Posterior vena cava (tissue), 2 donors: Measurements from ENCODE around the gene ADAM19. TPM values are rescaled to one million over a fixed set of nuclear protein-coding genes. Genes with fewer than 3 reads are reported as not detected.

Experiments used
- DNase-seq: peaks from one replicate; pipeline ENCODE4 v3.0.0-alpha.2; 2020; ENCODE audit warnings: low spot score
- intact Hi-C, 2 donors: fragments of 100-400 bp; cut with DNase I; formaldehyde crosslinking; loops; one replicate each; pipeline versions ENCODE4 v1.14.1 to v1.14.2; 2022 to 2023
- total RNA-seq, 2 donors: library from RNA; stranded (reverse); fragmentation: NEBNext Ultra II Directional; extraction: Animal tissue kit (Norgen Biotek cat#: 25700); gene quantifications; one replicate each; pipeline ENCODE4 v1.2.1, GENCODE V29; 2021
- donor health status: DM: yes; HTN: yes; CAD: no.
- donor health status: DM: yes; HTN: yes; CAD: no.

Gene ADAM19
- total RNA-seq, 2 donors from 2014 or later, result 37.0 to 47.0 TPM

DNA sequence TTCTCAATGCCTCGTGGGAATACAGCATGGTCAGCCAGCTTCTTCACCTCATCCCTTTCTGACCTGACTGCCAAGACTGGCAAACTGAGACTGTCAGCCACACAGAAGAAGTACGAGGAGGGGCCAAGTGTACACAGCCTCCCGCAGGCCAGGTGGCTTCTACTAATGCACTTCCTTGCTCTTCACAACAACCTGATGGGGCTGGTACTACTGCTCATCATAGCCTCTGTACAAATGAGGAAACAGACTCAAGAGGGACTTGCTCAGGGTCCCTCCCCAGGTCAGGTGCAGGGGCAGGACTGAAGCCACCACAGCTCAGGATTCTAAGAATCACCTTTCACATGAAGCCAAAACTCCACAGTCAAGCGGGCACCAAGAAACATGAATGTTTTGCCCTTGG lies 94.3 kb downstream of the ADAM19 start:
- intact Hi-C loops, result loop anchor here in 1 of 2 donors (10.0 kb wide), 1 partner anchor 234 kb away; no protein-coding TSS in a partner anchor
- no peak for DNase-seq

GRCh38 chr5:157479612-157480510 lies 95.7 kb downstream of the ADAM19 start:
- intact Hi-C loops, result loop anchor here in 1 of 2 donors (5.0 to 10.0 kb wide), 2 partner anchors 108 to 235 kb away; no protein-coding TSS in a partner anchor
- DNase-seq, result no peak

- intact Hi-C loops, result loop anchor here in 1 of 2 donors (5.0 kb wide), 1 partner anchor 107 kb away; no protein-coding TSS in a partner anchor
- no peak for DNase-seq
These were observed 96.4 kb downstream of the ADAM19 start for GRCh38 chr5:157479166-157479565.

- DNase-seq, result no peak
- intact Hi-C loops, result loop anchor here in 1 of 2 donors (5.0 kb wide), 1 partner anchor 106 kb away; no protein-coding TSS in a partner anchor
These were observed 96.8 kb downstream of the ADAM19 start for GRCh38 chr5:157478726-157479125.

- DNase-seq, result no peak
- intact Hi-C loops, result loop anchor here in 1 of 2 donors (5.0 kb wide), 1 partner anchor 106 kb away; no protein-coding TSS in a partner anchor
These were observed 97.6 kb downstream of the ADAM19 start for GRCh38 chr5:157477814-157478494.

GRCh38 chr5:157476702-157477408 lies 98.7 kb downstream of the ADAM19 start:
- DNase-seq, result no peak
- intact Hi-C loops, result loop anchor here in 1 of 2 donors (5.0 kb wide), 1 partner anchor 105 kb away; no protein-coding TSS in a partner anchor

GRCh38 chr5:157475432-157475831 lies 100.1 kb downstream of the ADAM19 start:
- intact Hi-C loops, result loop anchor here in 1 of 2 donors (5.0 kb wide), 1 partner anchor 103 kb away; no protein-coding TSS in a partner anchor
- no peak for DNase-seq

GRCh38 chr5:157473383-157474320 lies 101.9 kb downstream of the ADAM19 start:
- DNase-seq, result no peak
- intact Hi-C loops, result loop anchor here in 1 of 2 donors (5.0 kb wide), 1 partner anchor 106 kb away; no protein-coding TSS in a partner anchor

DNA sequence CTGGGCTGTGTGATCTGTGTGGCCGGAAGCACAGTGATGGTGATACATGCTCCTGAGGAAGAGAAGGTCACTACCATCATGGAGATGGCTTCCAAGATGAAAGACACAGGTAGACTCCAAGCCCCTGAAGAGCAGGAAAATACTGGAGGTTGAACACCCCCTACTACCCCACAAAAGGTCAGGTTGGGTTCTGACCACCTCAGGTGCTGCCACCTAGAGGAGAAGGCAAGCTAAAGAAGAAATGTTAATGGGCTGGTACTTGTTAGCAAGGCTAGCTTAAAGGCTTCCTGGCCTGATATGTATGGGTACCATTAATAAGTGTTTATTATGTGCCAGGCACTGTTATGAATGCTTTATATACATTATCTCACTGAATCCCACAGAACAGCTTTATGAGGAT lies 103.9 kb downstream of the ADAM19 start:
- no peak for DNase-seq
- intact Hi-C loops, result loop anchor here in 1 of 2 donors (5.0 kb wide), 1 partner anchor 104 kb away; no protein-coding TSS in a partner anchor

GRCh38 chr5:157470631-157471030 lies 104.9 kb downstream of the ADAM19 start:
- intact Hi-C loops, result loop anchor here in 1 of 2 donors (5.0 kb wide), 1 partner anchor 103 kb away; no protein-coding TSS in a partner anchor
- DNase-seq, result no peak

GRCh38 chr5:157469687-157470086 lies 105.9 kb downstream of the ADAM19 start:
- no peak for DNase-seq
- intact Hi-C loops, result loop anchor here in 1 of 2 donors (5.0 kb wide), 1 partner anchor 102 kb away; no protein-coding TSS in a partner anchor

DNA sequence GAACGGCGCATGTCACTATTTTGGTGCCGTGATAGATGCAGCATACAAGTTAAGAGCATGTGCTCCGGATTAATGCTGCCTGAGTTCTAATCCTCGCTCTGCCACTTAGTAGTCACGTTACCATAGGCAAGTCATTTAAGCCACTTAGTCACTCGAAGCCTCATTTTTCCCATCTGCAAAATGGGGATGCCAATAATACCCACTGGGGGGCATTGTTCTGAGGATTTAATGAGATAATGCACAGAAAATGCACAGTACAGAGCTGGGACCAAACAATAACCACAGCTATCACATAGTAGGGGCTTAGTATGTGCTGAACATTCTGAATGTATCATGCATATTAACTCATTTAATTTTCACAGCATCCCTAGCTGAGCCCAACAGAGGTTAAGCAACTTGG lies 106.5 kb downstream of the ADAM19 start:
- intact Hi-C loops, result no loop called here
- DNase-seq, result no peak

DNA sequence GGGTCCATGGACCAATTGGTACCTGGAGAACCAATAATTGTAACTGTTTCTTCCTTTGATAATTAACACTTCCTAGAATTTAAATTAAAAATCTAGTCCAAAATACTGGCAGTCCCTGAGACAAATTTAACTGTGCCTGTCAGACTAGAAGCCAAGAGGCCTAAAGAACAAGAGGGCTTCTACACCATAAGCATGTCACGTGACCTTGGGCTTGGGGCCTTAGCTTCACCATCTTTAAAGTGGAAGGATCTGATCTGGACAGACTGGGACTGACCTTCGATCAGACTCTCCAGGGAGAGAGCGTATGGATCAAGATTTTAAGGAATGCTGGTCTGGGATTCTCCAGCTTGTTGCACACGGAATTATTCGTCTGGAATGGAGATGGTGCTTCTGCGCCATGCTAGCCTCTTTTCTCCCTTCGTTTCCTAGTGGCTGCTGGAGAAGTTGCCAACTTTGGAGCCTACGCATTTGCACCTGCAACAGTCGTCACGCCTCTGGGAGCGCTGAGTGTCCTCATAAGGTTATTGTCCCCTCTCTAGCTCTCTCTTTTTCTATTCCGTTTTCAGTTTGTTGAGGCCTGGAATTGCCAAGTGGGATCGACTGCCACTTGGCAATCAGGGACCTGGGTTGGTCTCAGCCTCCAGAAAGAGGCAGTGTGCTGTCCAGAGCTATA lies 107.1 kb downstream of the ADAM19 start:
- DNase-seq, result no peak
- intact Hi-C loops, result no loop called here

- intact Hi-C loops, result no loop called here
- no peak for DNase-seq
These were observed 110.9 kb downstream of the ADAM19 start for GRCh38 chr5:157464519-157465171.

- no peak for DNase-seq
- intact Hi-C loops, result no loop called here
These were observed 111.7 kb downstream of the ADAM19 start for GRCh38 chr5:157463621-157464518.

GRCh38 chr5:157463081-157463480 lies 112.5 kb downstream of the ADAM19 start:
- intact Hi-C loops, result no loop called here
- no peak for DNase-seq
